ENCODE measurements around the gene TEKT1.
"Not testable (repeated sequence)": the region's sequence is repeated elsewhere in the genome, so short reads cannot be mapped to it uniquely, and the experiment has no call there.

The TEKT1 gene

GRCh38 chr17:6815775-6816174, 15.8 kb downstream of the TEKT1 start:
- no peak for DNase-seq (ENCODE audit: low spot score)

- no peak for DNase-seq (ENCODE audit: low spot score)
Measured at GRCh38 chr17:6812295-6812694, 19.2 kb downstream of the TEKT1 start.

DNA sequence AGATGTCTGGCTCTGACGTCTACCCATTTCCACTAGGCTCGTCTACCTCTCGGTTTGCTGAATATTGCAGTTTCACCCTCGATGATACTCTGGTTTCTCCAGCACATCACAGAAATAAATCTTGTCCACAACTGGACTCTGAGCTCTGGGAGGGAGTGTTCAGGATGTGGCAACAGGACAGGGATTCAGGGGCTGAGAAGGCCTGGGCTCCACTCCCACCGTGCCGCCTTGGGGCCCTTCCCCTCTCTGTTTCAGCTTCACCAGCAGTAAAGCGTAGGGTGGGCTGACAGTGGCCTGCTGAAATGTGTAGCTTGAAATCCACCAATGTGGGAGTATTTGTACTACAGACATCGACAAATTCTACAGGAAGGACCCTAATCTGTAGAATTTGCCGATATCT, 20.0 kb downstream of the TEKT1 start:
- no peak for DNase-seq (ENCODE audit: low spot score)

GRCh38 chr17:6800422-6801027, 31.0 kb downstream of the TEKT1 start:
- DNase-seq (ENCODE audit: low spot score), result no peak

GRCh38 chr17:6799738-6800137, 31.8 kb downstream of the TEKT1 start:
- no peak for DNase-seq (ENCODE audit: low spot score)

DNA sequence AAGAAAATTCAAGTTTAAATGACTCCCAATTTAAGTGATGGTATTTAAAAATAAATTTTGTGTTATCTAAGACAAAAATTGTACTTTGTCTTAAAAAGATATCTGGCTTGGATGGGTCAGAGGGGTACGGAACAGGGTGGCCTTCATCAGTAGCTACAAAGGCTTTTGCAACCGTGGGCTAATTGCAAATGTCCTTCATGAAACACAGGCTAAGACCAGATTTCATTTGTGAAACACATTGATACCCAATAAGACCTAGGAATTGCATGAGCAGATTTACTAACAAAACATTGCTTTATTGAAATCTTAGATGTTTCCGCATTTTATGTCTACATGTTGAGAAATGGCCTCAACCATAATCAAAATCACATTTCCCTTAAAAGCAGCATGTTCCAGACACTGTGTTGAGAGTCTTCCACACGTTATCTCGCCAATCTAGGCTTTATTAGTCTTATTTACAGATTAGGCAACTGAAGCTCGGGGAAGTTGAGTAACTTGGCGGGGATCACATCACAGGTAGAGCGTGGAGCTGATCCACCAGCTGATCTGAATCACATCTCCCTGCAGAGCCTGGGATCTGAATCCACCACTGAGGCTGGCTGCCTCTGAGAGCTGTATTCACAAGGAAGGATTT, 33.7 kb downstream of the TEKT1 start:
- no peak for DNase-seq (ENCODE audit: low spot score)

- no peak for DNase-seq (ENCODE audit: low spot score)
Measured at GRCh38 chr17:6796887-6797490, 34.5 kb downstream of the TEKT1 start.

- DNase-seq (ENCODE audit: low spot score), result no peak
Measured at GRCh38 chr17:6796017-6796886, 35.3 kb downstream of the TEKT1 start.

DNA sequence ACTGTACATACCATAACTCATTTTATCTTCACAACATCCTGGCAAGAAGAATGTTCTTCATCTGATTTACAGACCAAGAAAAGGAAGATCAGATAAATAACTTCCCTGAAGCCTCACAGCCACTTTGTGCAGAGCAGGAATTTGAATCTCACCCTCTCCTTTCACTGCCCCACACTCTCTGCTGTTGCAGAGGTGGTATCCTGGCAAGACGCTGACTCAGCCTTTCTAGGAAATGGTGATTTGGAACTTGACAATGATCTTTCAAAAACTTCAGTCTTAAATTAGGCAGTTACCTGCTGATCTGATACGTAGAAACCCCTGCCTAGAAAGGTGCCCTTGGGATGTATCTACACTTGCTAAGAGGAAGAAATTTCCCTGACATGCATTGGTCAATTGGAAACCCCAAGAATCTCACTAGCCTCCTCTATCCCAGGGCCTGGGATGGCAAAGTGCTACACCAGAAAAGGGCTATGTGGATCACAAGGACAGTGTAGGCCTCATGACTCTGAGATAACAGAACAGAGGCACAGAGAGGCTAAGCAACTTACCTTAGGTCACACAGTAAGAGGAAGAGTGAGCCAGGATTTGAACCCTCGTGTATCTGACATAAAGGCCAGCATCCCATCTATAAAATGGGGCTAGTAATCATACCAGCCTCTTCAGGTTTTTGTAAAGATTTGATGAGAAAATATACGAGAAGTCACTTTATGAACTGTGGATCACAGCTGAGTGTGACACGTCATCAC, 37.6 kb downstream of the TEKT1 start:
- DNase-seq (ENCODE audit: low spot score), result no peak

DNA sequence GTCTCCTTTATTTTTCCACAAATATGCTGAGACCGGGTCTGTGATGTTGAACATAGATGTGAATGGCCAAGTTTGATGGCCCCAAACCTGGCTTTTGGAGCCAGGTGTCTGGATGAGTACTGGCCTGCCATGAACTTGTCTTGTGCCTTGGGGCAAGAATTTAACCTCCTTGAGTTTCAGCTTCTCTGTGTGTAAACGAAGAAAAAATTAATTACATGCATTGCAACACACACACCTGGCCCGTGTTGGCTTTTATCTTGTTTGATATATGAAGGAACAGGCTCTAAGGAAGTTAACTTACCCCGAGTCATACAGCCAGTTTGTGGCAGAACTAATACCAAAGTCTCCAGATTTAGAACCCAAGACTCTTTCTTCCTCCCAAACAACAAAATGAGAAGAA, 42.4 kb downstream of the TEKT1 start:
- no peak for DNase-seq (ENCODE audit: low spot score)

- DNase-seq (ENCODE audit: low spot score), result no peak
Measured at GRCh38 chr17:6787081-6787693, 44.3 kb downstream of the TEKT1 start.

GRCh38 chr17:6786618-6787017, 44.9 kb downstream of the TEKT1 start:
- peak; percentile 2 for DNase-seq (ENCODE audit: low spot score)

GRCh38 chr17:6782244-6782643, 49.3 kb downstream of the TEKT1 start:
- no peak for DNase-seq (ENCODE audit: low spot score)

- DNase-seq (ENCODE audit: low spot score), result no peak
Measured at GRCh38 chr17:6780886-6781285, 50.6 kb downstream of the TEKT1 start.

DNA sequence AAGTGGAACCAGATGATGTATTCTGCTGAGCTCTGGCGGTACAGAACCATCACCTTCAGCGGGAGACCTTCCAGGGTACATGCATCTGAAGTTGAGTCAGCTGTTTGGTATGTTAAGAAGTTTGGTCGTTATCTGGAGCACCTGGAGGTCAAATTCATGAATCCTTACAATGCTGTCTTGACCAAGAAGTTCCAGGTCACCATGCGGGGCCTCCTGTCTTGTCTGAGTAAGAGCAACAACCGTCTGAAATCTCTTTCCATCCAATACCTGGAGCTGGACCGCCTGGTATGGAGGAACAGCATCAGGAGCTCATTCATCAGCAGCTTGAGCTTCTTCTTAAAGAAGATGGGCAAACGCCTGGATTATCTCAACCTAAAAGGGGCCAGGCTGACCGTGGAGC, 51.5 kb downstream of the TEKT1 start:
- no peak for DNase-seq (ENCODE audit: low spot score)

- DNase-seq (ENCODE audit: low spot score), result no peak
Measured at GRCh38 chr17:6779411-6779810, 52.1 kb downstream of the TEKT1 start.

GRCh38 chr17:6775871-6776405, 55.6 kb downstream of the TEKT1 start, which contains the start of gene FBXO39:
Gene FBXO39 (plus strand): TSS chr17:6776215. CDS start chr17:6779869, 3,654 bp downstream.
- no peak for DNase-seq (ENCODE audit: low spot score)

DNA sequence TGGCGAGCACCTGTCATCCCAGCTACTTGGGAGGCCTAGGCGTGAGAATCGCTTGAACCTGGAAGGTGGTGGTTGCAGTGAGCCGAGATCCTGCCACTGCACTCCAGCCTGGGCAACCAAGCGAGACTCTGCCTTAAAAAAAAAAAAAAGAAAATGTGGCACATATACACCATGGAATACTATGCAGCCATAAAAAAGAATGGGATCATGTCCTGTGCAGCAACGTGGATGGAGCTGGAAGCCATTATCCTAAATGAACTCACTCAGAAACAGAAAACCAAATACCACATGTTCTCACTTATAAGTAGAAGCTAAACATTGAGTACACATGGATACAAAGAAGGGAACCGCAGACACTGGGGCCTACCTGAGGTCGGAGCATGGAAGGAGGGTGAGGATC, 56.6 kb downstream of the TEKT1 start:
- not testable (repeated sequence) for DNase-seq (ENCODE audit: low spot score)

DNA sequence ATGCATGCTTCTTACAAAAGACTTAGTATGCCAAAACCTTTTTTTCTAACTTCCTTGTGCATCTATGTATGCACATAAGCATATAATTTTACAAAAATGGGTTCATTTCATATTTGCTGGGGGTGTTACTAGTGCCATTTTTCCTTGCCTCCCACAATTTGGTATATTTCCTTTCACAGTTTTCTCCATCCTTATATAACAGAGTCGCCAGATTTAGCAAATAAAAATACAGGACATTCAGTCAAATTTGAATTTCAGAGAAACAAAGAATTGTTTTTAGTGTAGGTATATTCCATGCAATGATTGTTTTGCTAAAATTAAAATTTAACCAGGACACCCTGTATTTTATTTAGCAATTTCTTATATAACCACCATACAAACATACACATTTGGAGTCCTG, 59.5 kb downstream of the TEKT1 start:
- no peak for DNase-seq (ENCODE audit: low spot score)

DNA sequence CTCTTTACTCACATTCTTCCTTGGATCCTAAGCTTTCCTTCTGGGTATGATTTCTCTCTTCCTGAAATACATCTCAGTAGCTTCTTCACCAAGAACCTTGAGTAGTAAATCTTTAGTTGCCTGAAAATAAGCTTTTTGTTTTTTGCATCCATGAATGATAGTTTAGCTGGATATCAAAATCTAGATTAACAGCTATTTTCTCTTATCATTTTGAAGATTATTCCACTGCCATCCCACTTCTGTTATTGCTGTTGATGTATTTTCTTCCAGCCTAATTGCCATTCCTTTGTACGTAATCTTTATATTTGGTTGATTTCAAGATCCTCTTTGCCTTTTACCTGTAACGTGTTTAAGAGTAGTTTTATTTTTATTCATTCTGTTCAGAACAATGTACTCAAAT, 63.1 kb downstream of the TEKT1 start:
- no peak for DNase-seq (ENCODE audit: low spot score)

DNA sequence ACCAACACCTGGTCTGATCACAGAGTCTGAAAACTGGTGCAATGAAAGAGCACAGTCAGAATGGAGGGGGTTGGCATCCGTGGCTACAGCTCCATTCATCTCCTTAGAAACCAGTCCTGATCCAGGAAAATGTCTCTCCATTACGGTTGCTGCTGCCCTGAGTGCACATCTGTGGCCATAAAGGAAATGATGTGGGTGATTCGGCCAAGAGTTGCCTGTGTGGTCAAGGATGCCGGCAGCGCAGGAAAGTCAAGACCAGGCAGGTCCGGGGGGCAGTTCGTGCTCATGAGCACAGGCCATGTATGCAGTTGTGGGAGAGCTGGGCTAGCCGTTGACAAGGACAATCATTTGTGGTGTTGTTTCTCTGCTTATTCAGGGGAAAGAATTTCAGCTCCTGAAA, 69.8 kb downstream of the TEKT1 start:
- DNase-seq (ENCODE audit: low spot score), result no peak
